Smooth muscle cell (in vitro differentiated cells): ENCODE measurements around the gene ENSA. TPM values are rescaled to one million over a fixed set of nuclear protein-coding genes. Genes with fewer than 3 reads are reported as not detected.
"Not testable (repeated sequence)": the region's sequence is repeated elsewhere in the genome, so short reads cannot be mapped to it uniquely, and the experiment has no call there.

Source experiments
- DNase-seq: peaks from one replicate; lab custom pipeline; 2025; ENCODE audit not compliant: unreplicated experiment; lab: John Stamatoyannopoulos, UW
- H2AFZ ChIP-seq: fragments of 200-600 bp; sonication (generic); 2 replicates; pipeline ENCODE4 v1.6.0; 2016; ENCODE audit warnings: antibody characterized with exemption, low read depth, mild to moderate bottlenecking
- H3F3A ChIP-seq: fragments of 200-600 bp; sonication (generic); 2 replicates; pipeline ENCODE4 v1.6.0; 2017; ENCODE audit warnings: antibody characterized with exemption, low read depth
- H3K27ac ChIP-seq: fragments of 200-600 bp; sonication (generic); 2 replicates; pipeline ENCODE4 v1.5.1; 2016; ENCODE audit warnings: low read depth, mild to moderate bottlenecking
- H3K27me3 ChIP-seq: fragments of 200-600 bp; sonication (generic); 2 replicates; pipeline ENCODE4 v1.6.1; 2016; ENCODE audit warnings: low read depth, mild to moderate bottlenecking
- H3K36me3 ChIP-seq: fragments of 200-600 bp; sonication (generic); 2 replicates; pipeline ENCODE4 v1.5.1; 2016; ENCODE audit warnings: low read depth
- H3K4me1 ChIP-seq: fragments of 200-600 bp; sonication (generic); 2 replicates; pipeline ENCODE4 v1.5.1; 2016; ENCODE audit warnings: low read depth
- H3K4me2 ChIP-seq: fragments of 200-600 bp; sonication (generic); 2 replicates; pipeline ENCODE4 v1.6.0; 2016; ENCODE audit warnings: mild to moderate bottlenecking
- H3K4me3 ChIP-seq: fragments of 200-600 bp; sonication (generic); 2 replicates; pipeline ENCODE4 v1.5.1; 2016; ENCODE audit warnings: mild to moderate bottlenecking
- H3K79me2 ChIP-seq: fragments of 200-600 bp; sonication (generic); 2 replicates; pipeline ENCODE4 v1.6.0; 2016; ENCODE audit warnings: low read depth, mild to moderate bottlenecking
- H3K9ac ChIP-seq: fragments of 200-600 bp; sonication (generic); 2 replicates; pipeline ENCODE4 v1.6.0; 2016; ENCODE audit warnings: low read depth
- H3K9me3 ChIP-seq: fragments of 200-600 bp; sonication (generic); replicated peaks from 2 replicates; pipeline ENCODE4 v1.5.1; 2016; ENCODE audit warnings: low read depth
- H4K20me1 ChIP-seq: fragments of 200-600 bp; sonication (generic); 2 replicates; pipeline ENCODE4 v1.6.0; 2016; ENCODE audit warnings: low read depth
- WGBS: methylation state at CpG from one replicate; pipeline ENCODE4 v1.1.7; 2016; ENCODE audit warnings: low lambda C conversion rate; 5-methylcytosine and 5-hydroxymethylcytosine counted together
- polyA plus RNA-seq: library from polyadenylated mRNA; unstranded; fragments of >200 nt; fragmentation: Nextera tagmentation; extraction: Ambion mirVana; gene quantifications from 2 replicates; pipeline ENCODE4 v1.2.1, GENCODE V29; 2016
- total RNA-seq: library from RNA; depleted of rRNA; stranded (reverse); fragments of >200 nt; gene quantifications from 2 replicates; pipeline ENCODE4 v1.2.3, GENCODE V29; 2014
- TF ChIP-seq, protein P1 (sequence below): fragments of 200-600 bp; sonication (generic); IDR thresholded peaks from 2 replicates; pipeline ENCODE4 v1.5.1; 2017; ENCODE audit warnings: borderline replicate concordance, mild to moderate bottlenecking, antibody characterized with exemption; ENCODE audit not compliant: insufficient read depth, poor library complexity, severe bottlenecking

The ENSA gene
- total and polyA plus RNA-seq, 2 experiments from 2014 or later = 31.3 to 63.5 TPM

DNA sequence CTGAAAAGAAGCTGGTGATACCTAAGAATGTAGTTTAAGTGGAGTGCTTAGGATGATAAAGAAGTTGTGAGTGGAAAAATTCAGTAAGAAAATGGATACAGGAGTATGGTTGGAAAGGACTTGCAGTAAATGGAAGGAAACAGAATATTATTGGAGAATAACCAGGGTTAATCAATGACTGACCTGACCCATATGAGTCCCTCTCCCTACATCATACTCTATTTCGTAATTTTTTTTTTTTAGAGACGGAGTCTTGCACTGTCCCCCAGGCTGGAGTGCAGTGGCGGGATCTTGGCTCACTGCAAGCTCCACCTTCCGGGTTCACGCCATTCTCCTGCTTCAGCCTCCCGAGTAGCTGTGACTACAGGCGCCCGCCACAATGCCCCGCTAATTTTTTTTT is 33.4 kb upstream of the ENSA start:
- H3K4me3 ChIP-seq = no peak overlapping the region

DNA sequence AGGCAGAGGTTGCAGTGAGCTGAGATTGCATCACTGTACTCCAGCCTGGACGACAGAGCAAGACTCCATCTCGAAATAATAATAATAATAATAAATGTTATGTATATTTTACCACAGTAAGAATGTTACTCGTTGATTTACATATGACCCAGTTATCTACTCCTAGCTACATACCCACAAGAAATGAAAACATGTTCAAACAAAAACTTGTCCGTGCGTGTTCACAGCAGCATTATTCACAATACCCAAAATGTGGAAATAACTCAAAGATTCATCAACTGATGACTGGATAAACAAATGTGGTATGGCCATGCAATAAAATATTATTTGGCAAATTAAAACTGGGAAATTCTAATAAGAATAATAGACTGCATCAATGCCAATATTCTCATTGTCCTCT is 31.7 kb upstream of the ENSA start:
- no peaks in the 10 kb centered on the region for H3K9me3 ChIP-seq
- DNase-seq = no peak
- WGBS = 94% methylated on average over 5 of the region's 5 CpGs
- no peak overlapping the region for H3K9ac ChIP-seq
- no peaks in the 10 kb centered on the region for H3F3A ChIP-seq
- no peak overlapping the region for H2AFZ ChIP-seq
- H3K27me3 ChIP-seq = no peaks in the 10 kb centered on the region
- no peaks in the 10 kb centered on the region for H3K79me2 ChIP-seq
- no peak overlapping the region for H3K27ac ChIP-seq
- TF ChIP-seq, protein P1, sequence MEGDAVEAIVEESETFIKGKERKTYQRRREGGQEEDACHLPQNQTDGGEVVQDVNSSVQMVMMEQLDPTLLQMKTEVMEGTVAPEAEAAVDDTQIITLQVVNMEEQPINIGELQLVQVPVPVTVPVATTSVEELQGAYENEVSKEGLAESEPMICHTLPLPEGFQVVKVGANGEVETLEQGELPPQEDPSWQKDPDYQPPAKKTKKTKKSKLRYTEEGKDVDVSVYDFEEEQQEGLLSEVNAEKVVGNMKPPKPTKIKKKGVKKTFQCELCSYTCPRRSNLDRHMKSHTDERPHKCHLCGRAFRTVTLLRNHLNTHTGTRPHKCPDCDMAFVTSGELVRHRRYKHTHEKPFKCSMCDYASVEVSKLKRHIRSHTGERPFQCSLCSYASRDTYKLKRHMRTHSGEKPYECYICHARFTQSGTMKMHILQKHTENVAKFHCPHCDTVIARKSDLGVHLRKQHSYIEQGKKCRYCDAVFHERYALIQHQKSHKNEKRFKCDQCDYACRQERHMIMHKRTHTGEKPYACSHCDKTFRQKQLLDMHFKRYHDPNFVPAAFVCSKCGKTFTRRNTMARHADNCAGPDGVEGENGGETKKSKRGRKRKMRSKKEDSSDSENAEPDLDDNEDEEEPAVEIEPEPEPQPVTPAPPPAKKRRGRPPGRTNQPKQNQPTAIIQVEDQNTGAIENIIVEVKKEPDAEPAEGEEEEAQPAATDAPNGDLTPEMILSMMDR = no peak
- no peak overlapping the region for H3K4me3 ChIP-seq
- H3K4me1 ChIP-seq = no peaks in the 10 kb centered on the region
- H3K4me2 ChIP-seq = no peak overlapping the region
- no peaks in the 10 kb centered on the region for H4K20me1 ChIP-seq
- H3K36me3 ChIP-seq = peaks cover 6% of the 10 kb centered on the region

More for the DNA sequence above, 33.4 kb upstream of the ENSA start:
- H2AFZ ChIP-seq = no peak overlapping the region
- H3K27me3 ChIP-seq = no peaks in the 10 kb centered on the region
- H4K20me1 ChIP-seq = no peaks in the 10 kb centered on the region
- H3K4me2 ChIP-seq = no peak overlapping the region
- H3K36me3 ChIP-seq = peaks cover 6% of the 10 kb centered on the region
- TF ChIP-seq, protein P1 = no peak
- DNase-seq = no peak
- no peaks in the 10 kb centered on the region for H3K79me2 ChIP-seq
- H3K9me3 ChIP-seq = no peaks in the 10 kb centered on the region
- H3F3A ChIP-seq = no peaks in the 10 kb centered on the region
- H3K9ac ChIP-seq = no peak overlapping the region
- WGBS = 98% methylated on average over 9 of the region's 9 CpGs
- H3K4me1 ChIP-seq = no peaks in the 10 kb centered on the region
- H3K27ac ChIP-seq = no peak overlapping the region

DNA sequence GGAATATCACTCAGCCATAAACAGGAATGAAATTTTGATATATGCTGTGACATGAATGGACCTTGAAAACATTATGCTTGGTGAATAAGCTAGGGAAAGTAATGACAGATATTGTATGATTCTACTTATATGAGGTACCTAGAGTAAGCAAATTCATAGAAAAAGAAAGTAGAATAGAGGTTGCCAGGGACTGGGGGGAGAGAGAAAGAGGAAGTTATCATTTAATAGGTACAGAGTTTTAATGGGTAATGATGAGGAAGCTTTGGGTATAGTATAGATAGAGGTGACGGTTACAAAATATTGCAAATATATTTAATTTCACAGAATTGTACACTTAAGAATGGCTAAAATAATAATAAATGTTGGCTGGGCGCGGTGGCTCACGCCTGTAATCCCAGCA is 31.2 kb upstream of the ENSA start:
- peaks cover 6% of the 10 kb centered on the region for H3K36me3 ChIP-seq
- no peaks in the 10 kb centered on the region for H3K9me3 ChIP-seq
- H3K9ac ChIP-seq = no peak overlapping the region

DNA sequence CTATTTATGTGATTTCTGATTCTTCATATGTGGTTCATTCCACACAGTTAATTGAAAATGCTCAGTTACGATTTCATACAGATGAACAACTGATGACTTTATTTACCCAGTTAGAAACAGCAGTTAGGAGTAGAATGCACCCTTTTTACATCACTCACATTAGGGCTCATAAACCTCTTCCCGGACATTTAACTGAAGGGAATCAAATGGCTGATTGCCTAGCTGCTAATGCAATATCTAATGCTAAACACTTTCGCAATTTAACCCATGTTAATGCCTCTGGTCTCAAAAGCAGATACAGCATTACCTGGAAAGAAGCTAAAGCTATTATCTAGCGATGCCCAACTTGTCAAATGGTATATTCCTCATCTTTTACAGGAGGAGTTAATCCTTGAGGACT is 27.7 kb upstream of the ENSA start:
- not testable (repeated sequence) for H3K36me3 ChIP-seq, H3K27ac ChIP-seq, H2AFZ ChIP-seq, H3K9ac ChIP-seq, H3K4me3 ChIP-seq, H4K20me1 ChIP-seq, H3K27me3 ChIP-seq, H3K79me2 ChIP-seq, H3K4me1 ChIP-seq, H3K4me2 ChIP-seq, DNase-seq, H3K9me3 ChIP-seq, H3F3A ChIP-seq
- 94% methylated on average over 4 of the region's 4 CpGs for WGBS

More for the DNA sequence above, 31.2 kb upstream of the ENSA start:
- no peak for DNase-seq
- TF ChIP-seq, protein P1 = no peak
- no peaks in the 10 kb centered on the region for H3F3A ChIP-seq
- no peaks in the 10 kb centered on the region for H4K20me1 ChIP-seq
- no peaks in the 10 kb centered on the region for H3K4me1 ChIP-seq
- no peaks in the 10 kb centered on the region for H3K79me2 ChIP-seq
- H3K4me3 ChIP-seq = no peak overlapping the region
- H3K27me3 ChIP-seq = no peaks in the 10 kb centered on the region
- no peak overlapping the region for H2AFZ ChIP-seq
- no peak overlapping the region for H3K4me2 ChIP-seq
- 75% methylated on average over 4 of the region's 4 CpGs for WGBS
- H3K27ac ChIP-seq = no peak overlapping the region

DNA sequence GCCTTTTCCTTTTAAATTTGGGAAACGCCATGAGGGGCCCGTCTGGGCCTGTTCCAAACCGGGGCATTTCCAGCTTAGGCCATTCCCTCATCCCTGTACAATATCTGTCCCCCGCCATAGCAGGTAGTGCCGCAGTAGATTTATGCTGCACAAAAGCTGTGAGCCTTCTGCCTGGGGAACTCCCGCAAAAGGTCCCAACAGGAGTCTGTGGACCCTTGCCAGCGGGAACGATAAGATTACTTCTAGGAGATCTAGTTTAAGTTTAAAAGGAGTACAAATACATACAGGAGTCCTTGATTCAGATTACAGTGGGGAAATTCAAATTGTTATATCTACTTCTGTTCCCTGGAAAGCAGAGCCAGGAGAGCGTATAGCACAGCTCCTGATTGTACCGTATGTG is 25.2 kb upstream of the ENSA start:
- H3K27ac ChIP-seq, H3K27me3 ChIP-seq, H2AFZ ChIP-seq, H4K20me1 ChIP-seq, H3K79me2 ChIP-seq, H3F3A ChIP-seq, H3K36me3 ChIP-seq, DNase-seq, H3K9ac ChIP-seq, H3K4me3 ChIP-seq, H3K9me3 ChIP-seq, H3K4me1 ChIP-seq, H3K4me2 ChIP-seq: not testable (repeated sequence)
- 99% methylated on average over 10 of the region's 10 CpGs for WGBS
